ENCODE results near the gene ADCY2.

Gene ADCY2

DNA sequence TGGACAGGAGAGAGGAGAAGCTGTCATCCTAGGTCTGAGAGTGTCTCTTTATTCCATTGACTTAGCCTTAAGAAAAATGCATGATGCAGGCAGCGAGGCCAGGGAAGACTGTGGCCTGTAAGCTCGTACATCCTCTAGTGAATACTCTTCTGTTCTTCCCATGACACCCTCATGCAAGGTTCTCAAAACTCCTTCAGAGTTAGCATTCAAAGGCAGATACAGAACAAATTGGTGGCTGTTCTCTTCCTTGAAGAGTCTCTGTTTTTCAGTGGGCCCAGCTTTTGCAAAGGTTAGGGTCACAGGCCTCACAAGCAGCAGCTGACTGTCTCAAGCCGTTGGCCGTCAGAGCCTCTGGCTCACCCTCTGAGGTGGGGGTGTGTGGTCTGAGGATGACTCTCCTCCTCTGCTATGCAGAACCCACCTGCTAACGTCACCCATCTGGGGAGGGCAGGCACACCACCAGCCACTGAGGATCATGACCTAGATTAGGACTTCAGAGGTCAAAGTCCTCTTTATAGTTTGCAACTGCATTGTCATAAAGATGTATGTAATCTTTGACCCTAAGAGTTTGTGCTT is 15.1 kb downstream of the ADCY2 start:
- no peak for TF ChIP-seq CTCF (IDR thresholded peaks at IDR 0.05; ENCODE audit: low read depth, low read length)
- H3K4me3 ChIP-seq (ENCODE audit: low read depth, low read length), result no peak overlapping the region

- no peak overlapping the region for H3K4me3 ChIP-seq (ENCODE audit: low read depth, low read length)
- TF ChIP-seq CTCF (IDR thresholded peaks at IDR 0.05; ENCODE audit: low read depth, low read length), result no peak
Observed at GRCh38 chr5:7412409-7412808, 16.5 kb downstream of the ADCY2 start.

DNA sequence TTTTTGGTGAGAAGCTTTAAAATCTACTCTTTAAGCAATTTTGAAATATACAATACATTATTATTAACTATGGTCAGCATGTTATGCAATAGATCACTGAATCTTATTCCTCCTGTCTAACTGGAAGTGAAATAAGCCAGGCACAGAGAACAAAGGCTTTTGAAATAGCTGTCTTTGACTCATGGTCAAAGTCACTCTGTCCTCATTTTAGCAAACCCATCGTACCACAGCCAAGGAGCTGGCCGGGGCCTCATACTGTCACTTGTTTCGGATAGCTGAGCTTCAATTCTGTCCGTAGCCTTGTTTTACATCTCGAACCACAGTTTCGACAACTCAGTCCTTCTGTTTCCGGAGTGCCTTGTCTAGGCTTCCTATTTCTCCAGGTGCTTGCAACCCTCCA is 19.2 kb downstream of the ADCY2 start:
- no peak for TF ChIP-seq CTCF (IDR thresholded peaks at IDR 0.05; ENCODE audit: low read depth, low read length)
- H3K4me3 ChIP-seq (ENCODE audit: low read depth, low read length), result no peak overlapping the region

DNA sequence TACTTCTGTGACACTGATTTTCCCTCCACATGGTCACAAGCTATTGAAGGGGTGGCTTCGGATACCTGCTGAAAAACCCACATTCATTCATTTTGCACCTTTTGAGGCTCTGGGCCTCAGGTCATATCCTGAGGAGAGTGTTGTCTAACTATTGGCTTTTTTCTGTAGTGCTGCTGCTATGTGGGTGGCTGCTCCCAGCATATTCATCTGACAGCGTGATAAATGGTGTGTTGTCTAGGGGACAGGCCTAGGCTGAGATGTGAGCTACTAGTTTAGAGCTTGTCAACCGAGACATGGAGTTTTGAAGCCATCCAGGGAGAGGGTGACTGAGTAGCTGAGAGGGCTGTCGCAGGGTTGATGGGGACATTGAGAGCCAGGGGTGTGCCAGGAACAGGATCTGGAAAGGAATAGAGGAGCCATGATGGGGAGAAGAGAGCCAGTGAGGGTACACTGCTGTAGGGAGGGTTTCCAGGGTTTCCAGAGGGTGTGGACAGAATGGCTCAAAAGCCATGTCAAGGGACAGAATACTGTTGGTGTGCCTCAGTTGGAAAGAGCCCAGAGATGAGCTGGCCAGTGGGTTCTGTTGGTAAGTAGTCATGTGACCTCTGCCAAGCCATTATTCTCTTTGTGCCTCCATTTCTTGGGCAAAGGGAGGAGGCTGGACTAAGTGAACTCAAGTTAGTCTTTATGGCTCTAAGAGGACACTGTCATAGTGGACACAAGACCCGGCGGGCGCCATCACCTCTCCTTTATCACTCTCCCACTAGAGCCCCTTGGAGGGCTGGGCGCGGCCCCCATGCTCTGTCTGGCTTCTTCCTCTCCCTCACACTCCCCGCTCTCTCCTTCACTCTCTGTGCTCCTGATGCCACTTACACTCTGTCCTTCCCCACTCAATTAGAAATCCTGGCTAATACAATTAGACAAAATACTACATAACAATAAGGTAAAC is 19.9 kb downstream of the ADCY2 start:
- no peak overlapping the region for H3K4me3 ChIP-seq (ENCODE audit: low read depth, low read length)

DNA sequence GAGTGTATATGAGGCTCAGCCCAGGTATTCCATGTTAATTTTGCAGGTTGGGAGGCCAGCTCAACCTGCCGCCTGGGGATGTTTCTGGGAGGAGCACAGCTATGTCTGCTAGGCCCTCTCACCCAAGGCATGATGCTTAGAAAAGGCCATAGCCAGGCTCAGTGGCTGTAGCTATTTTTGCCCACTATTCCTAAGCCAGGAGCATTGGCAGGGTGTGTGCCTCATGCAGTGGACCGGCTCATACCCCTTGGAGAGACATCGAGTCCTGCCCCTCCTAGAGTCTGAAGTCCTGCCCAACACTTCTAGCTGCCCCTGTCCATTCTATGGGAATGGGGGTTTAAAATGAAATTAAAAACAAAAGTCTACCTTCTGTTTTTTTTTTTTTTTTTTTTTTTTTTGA is 22.3 kb downstream of the ADCY2 start:
- no peak overlapping the region for H3K4me3 ChIP-seq (ENCODE audit: low read depth, low read length)
- no peak for TF ChIP-seq CTCF (IDR thresholded peaks at IDR 0.05; ENCODE audit: low read depth, low read length)

More for the DNA sequence above, 19.9 kb downstream of the ADCY2 start:
- no peak for TF ChIP-seq CTCF (IDR thresholded peaks at IDR 0.05; ENCODE audit: low read depth, low read length)

DNA sequence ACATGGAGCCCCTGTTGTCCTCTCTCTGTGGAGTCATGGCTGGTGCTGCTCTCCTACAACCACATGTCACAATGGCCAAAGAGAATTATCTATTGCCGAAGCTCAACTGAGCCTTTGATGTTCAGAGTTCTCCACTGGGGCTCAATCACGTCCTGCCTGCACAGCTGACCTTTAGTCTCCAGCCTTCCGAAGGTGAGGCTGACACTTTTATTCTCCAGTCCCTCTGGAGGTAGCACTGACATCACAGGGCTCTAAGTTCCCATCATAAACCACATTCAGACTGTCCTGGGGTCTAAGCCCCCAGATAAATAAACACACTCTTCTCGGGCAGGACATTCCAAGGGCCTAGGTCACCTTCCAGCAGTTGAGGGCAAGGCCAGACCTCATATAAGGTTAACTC is 23.4 kb downstream of the ADCY2 start:
- H3K4me3 ChIP-seq (ENCODE audit: low read depth, low read length), result no peak overlapping the region
- TF ChIP-seq CTCF (IDR thresholded peaks at IDR 0.05; ENCODE audit: low read depth, low read length), result no peak

DNA sequence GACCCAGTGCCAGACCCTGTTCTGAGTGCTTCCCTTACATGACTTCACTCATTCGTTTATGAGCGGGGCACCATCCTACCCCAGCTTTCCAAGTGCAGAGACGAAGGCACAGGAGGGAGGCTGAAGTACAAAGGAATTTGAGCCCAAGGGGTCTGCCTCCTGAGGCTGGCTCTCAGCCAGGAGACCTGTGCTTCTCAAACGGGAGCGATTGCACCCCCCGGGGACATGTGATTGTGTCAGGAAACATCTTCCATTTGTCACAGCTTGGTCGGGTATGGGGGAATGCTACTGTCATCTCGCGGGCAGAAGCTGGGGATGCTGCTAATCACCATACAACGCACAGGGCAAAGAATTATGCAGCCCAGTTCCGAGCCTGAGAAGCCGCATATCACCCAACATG is 23.9 kb downstream of the ADCY2 start:
- no peak for TF ChIP-seq CTCF (IDR thresholded peaks at IDR 0.05; ENCODE audit: low read depth, low read length)
- H3K4me3 ChIP-seq (ENCODE audit: low read depth, low read length), result no peak overlapping the region
